Mesothelial cell of epicardium (in vitro differentiated cells): ENCODE results near the gene ITGAV. TPM values are rescaled to one million over a fixed set of nuclear protein-coding genes. Genes with fewer than 3 reads are reported as not detected.
"Not testable (repeated sequence)": the region's sequence is repeated elsewhere in the genome, so short reads cannot be mapped to it uniquely, and the experiment has no call there.

ENCODE experiments used
- DNase-seq, 2 experiments: peaks; one replicate each; pipeline ENCODE4 v3.0.0; 2021; ENCODE audit warnings: low spot score in 2 of 2; ENCODE audit not compliant: unreplicated experiment in 2 of 2
- H3K27ac Mint-ChIP-seq: 2 replicates; pipeline ENCODE4 v1.8.0; 2021; ENCODE audit warnings: mixed read lengths
- H3K27me3 Mint-ChIP-seq: 2 replicates; pipeline ENCODE4 v1.8.0; 2021; ENCODE audit warnings: low read depth, mixed read lengths
- H3K36me3 Mint-ChIP-seq: 2 replicates; pipeline ENCODE4 v1.8.0; 2021; ENCODE audit warnings: mixed read lengths
- H3K4me1 Mint-ChIP-seq: 2 replicates; pipeline ENCODE4 v1.8.0; 2021; ENCODE audit warnings: mixed read lengths
- H3K4me3 Mint-ChIP-seq: 2 replicates; pipeline ENCODE4 v1.8.0; 2021; ENCODE audit warnings: mild to moderate bottlenecking, moderate library complexity, mixed read lengths
- H3K9me3 Mint-ChIP-seq: 2 replicates; pipeline ENCODE4 v1.8.0; 2021; ENCODE audit warnings: mixed read lengths
- total RNA-seq: library from RNA; stranded (reverse); gene quantifications from 3 replicates; pipeline ENCODE4 v1.2.1, GENCODE V29; 2021
- TF ChIP-seq, protein P1 (sequence below): fragments of 200-600 bp; sonication (generic); IDR thresholded peaks from one replicate; pipeline ENCODE4 v1.5.0; 2021; ENCODE audit warnings: antibody characterized with exemption; ENCODE audit not compliant: unreplicated experiment

The ITGAV gene
- total RNA-seq, 1 donor from 2014 or later = 100 TPM

DNA sequence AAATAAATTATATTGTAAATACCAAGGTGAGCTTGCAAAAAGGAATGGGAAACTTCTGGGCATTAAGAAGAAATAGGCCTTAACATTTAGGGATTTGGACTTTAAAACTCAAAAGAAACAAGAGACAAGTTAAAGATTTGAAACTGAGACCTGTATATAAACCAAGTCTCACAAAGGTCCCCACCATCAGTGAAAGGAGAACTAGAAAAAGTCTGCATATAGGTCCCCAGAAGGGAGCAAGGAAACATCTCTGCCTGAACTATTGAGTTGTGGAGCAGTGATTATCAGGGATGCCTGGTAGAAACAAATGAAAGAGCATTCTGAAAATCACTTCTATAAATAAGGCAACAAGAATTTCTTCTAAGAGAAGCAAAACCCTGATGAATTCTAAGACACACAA lies 30.5 kb upstream of the ITGAV start:
- no peaks in the 10 kb centered on the region for H3K27me3 Mint-ChIP-seq
- H3K27ac Mint-ChIP-seq = no peak overlapping the region
- H3K36me3 Mint-ChIP-seq = peaks cover 9% of the 10 kb centered on the region
- DNase-seq = no peak
- TF ChIP-seq, protein P1, sequence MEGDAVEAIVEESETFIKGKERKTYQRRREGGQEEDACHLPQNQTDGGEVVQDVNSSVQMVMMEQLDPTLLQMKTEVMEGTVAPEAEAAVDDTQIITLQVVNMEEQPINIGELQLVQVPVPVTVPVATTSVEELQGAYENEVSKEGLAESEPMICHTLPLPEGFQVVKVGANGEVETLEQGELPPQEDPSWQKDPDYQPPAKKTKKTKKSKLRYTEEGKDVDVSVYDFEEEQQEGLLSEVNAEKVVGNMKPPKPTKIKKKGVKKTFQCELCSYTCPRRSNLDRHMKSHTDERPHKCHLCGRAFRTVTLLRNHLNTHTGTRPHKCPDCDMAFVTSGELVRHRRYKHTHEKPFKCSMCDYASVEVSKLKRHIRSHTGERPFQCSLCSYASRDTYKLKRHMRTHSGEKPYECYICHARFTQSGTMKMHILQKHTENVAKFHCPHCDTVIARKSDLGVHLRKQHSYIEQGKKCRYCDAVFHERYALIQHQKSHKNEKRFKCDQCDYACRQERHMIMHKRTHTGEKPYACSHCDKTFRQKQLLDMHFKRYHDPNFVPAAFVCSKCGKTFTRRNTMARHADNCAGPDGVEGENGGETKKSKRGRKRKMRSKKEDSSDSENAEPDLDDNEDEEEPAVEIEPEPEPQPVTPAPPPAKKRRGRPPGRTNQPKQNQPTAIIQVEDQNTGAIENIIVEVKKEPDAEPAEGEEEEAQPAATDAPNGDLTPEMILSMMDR = no peak
- H3K4me3 Mint-ChIP-seq = no peak overlapping the region
- peaks cover 19% of the 10 kb centered on the region for H3K9me3 Mint-ChIP-seq
- H3K4me1 Mint-ChIP-seq = peaks cover 10% of the 10 kb centered on the region

DNA sequence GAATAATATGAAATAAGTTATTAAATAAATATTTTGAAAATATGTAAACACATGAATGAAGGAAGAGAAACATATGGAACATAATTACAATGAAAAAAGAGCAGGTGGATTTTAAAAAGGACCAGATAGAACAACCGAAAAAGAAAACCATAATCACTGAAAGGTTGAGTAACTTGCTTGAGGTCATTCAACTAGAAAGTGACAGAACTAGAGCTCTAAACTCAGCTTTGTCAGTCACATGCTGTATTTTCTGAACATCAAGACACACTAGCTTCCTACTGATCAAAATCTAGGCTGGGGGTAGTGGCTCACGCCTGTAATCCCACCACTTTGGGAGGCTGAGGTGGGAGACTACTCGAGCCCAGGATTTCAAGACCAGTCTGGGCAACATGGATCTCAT lies 30.0 kb upstream of the ITGAV start:
- no peak for DNase-seq
- TF ChIP-seq, protein P1 = no peak
- Mint-ChIP-seq H3K27me3 (no peaks in the 10 kb centered on the region), H3K36me3 (peaks cover 9% of the 10 kb centered on the region), H3K4me1 (peaks cover 5% of the 10 kb centered on the region), H3K4me3 (no peak overlapping the region), H3K9me3 (peaks cover 20% of the 10 kb centered on the region), H3K27ac (no peak overlapping the region)

DNA sequence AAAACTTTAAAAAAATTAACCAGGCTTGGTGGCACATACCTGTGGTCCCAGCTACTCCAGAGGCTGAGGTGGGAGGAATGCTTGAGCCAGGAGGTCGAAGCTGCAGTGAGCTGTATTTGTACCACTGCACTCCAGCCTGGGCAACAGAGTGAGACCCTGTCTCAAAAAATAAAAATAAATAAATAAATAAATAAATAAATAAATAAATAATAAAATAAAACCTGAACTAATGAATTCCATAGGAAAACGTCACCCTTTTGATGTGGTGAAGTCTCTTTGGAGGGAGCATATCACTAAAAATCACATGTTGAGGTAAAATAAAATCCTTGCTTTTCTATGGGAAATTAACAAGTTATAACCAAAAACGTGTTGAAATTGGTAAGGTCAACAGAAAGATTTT lies 29.6 kb upstream of the ITGAV start:
- H3K27ac Mint-ChIP-seq = no peak overlapping the region
- DNase-seq = no peak
- H3K9me3 Mint-ChIP-seq = peaks cover 23% of the 10 kb centered on the region
- no peak overlapping the region for H3K4me3 Mint-ChIP-seq
- TF ChIP-seq, protein P1 = no peak
- peaks cover 4% of the 10 kb centered on the region for H3K4me1 Mint-ChIP-seq
- H3K36me3 Mint-ChIP-seq = peaks cover 9% of the 10 kb centered on the region
- H3K27me3 Mint-ChIP-seq = no peaks in the 10 kb centered on the region

DNA sequence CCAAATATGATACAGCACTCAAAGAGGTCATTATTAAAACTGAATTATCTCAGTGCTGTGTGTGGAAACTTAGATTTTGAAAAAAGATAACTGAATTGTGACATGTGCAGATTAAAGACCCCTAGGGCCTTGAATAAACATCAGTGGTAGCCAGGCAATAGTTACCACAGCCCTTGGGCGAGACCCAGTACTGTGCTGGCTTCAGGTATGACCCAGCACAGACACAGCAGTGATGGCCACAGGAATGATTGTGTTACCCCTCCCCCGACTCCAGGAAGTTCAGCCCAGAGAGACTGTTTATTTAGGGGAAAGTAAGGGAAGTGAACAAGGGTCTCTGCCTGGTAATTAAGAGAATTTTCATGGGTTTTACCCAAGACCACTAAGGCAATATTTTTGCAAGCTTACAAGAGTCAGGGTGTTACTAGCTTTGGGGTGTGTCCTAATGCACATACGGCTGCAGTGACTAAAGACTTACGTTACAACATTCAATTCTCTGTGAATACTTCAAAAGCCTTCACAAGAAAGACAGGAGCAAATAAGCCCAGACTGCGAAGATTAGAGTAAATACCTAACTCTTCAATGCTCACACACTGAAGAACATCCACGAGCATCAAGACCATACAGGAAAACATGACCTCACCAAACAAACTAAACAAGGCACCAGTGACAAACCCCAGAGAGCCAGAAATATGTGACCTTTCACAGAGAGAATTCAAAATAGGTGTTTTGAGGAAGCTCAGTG lies 28.2 kb upstream of the ITGAV start:
- TF ChIP-seq, protein P1 = no peak
- peaks cover 9% of the 10 kb centered on the region for H3K36me3 Mint-ChIP-seq
- peaks cover 4% of the 10 kb centered on the region for H3K4me1 Mint-ChIP-seq
- no peak for DNase-seq
- H3K4me3 Mint-ChIP-seq = no peak overlapping the region
- H3K27ac Mint-ChIP-seq = no peak overlapping the region
- no peaks in the 10 kb centered on the region for H3K27me3 Mint-ChIP-seq
- H3K9me3 Mint-ChIP-seq = peaks cover 23% of the 10 kb centered on the region

DNA sequence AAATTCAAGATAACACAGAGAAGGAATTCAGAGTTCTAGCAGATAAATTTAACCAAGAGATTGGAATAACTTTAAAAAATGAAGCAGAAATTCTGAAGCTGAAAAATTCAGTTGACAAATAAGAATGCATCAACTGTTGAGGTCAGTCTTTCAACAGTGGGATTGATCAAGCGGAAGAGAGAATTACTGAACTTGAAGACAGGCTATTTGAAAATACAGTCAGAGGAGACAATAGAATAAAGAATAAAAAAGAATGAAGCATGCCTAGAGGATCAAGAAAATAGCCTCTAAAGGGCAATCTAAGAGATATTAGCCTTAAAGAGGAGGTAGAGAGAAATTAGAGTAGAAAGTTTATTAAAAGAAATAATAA lies 27.7 kb upstream of the ITGAV start:
- no peak overlapping the region for H3K4me3 Mint-ChIP-seq
- H3K4me1 Mint-ChIP-seq = peaks cover 4% of the 10 kb centered on the region
- H3K27ac Mint-ChIP-seq = no peak overlapping the region
- DNase-seq = no peak
- TF ChIP-seq, protein P1 = no peak
- H3K27me3 Mint-ChIP-seq = no peaks in the 10 kb centered on the region
- peaks cover 25% of the 10 kb centered on the region for H3K9me3 Mint-ChIP-seq
- H3K36me3 Mint-ChIP-seq = peaks cover 10% of the 10 kb centered on the region

DNA sequence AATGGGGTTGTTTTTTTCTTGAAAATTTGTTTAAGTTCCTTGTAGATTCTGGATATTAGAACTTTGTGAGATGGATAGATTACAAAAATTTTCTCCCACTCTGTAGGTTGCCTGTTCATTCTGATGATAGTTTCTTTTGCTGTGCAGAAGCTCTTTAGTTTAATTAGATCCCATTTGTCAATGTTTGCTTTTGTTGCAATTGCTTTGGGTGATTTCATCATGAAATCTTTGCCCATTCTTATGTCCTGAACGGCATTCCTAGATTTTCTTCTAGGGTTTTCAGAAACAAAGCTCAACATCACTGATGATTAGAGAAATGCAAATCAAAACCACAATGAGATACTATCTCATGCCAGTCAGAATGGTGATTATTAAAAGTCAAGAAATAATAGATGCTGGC lies 21.3 kb upstream of the ITGAV start:
- H3K27me3 Mint-ChIP-seq, H3K27ac Mint-ChIP-seq, DNase-seq, H3K4me3 Mint-ChIP-seq, H3K36me3 Mint-ChIP-seq: not testable (repeated sequence)
- peaks cover 21% of the 10 kb centered on the region for H3K4me1 Mint-ChIP-seq
- peaks cover 29% of the 10 kb centered on the region for H3K9me3 Mint-ChIP-seq

DNA sequence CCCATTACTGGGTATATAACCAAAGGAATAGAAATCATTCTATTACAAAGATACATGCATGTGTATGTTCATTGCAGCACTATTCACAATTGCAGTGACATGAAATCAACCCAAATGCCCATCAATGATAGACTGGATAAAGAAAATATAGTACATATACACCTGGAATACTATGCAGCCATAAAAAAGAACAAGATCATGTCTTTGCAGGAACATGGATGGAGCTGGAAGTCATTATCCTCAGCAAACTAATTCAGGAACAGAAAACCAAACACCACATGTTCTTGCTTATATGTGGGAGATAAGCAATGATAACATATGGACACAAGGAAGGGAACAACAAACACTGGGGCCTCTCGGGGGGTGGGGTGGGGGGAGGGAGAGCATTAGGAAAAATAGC lies 20.7 kb upstream of the ITGAV start:
- H3K4me1 Mint-ChIP-seq = peaks cover 21% of the 10 kb centered on the region
- H3K36me3 Mint-ChIP-seq, H3K4me3 Mint-ChIP-seq, DNase-seq, H3K27me3 Mint-ChIP-seq: not testable (repeated sequence)
- peak overlapping the region; percentile 6 for H3K27ac Mint-ChIP-seq
- peaks cover 24% of the 10 kb centered on the region for H3K9me3 Mint-ChIP-seq
